GM23338 (cell line): ENCODE data around the gene CEACAM16. TPM values are rescaled to one million over a fixed set of nuclear protein-coding genes. Genes with fewer than 3 reads are reported as not detected.
"Not testable (repeated sequence)": the region's sequence is repeated elsewhere in the genome, so short reads cannot be mapped to it uniquely, and the experiment has no call there.

Source experiments
- ATAC-seq: fragments of 200-7000 bp; cut with Tn5 transposase; 3 replicates; pipeline ENCODE4 v1.9.1; 2020
- DNase-seq: peaks from one replicate; pipeline ENCODE4 v3.0.0-alpha.2; 2015; ENCODE audit warnings: low spot score
- H2AFZ ChIP-seq: fragments of 200-600 bp; sonication (generic); 2 replicates; pipeline ENCODE4 v1.8.0; 2016; ENCODE audit warnings: antibody characterized with exemption, mild to moderate bottlenecking, moderate library complexity
- H3F3A ChIP-seq: fragments of 200-600 bp; sonication (generic); replicated peaks from 2 replicates; pipeline ENCODE4 v1.8.0; 2017; ENCODE audit warnings: antibody characterized with exemption, mixed run types, low read depth
- H3K27ac ChIP-seq: fragments of 200-600 bp; sonication (generic); 2 replicates; pipeline ENCODE4 v1.6.1; 2016; ENCODE audit warnings: low read depth
- H3K27me3 ChIP-seq: fragments of 200-600 bp; sonication (generic); 2 replicates; pipeline ENCODE4 v1.8.0; 2016; ENCODE audit warnings: mild to moderate bottlenecking, mixed run types, moderate library complexity; ENCODE audit not compliant: insufficient read depth
- H3K36me3 ChIP-seq: fragments of 200-600 bp; sonication (generic); 2 replicates; pipeline ENCODE4 v1.8.0; 2016; ENCODE audit warnings: mild to moderate bottlenecking; ENCODE audit not compliant: insufficient read depth
- H3K4me1 ChIP-seq: fragments of 200-600 bp; sonication (generic); 2 replicates; pipeline ENCODE4 v1.8.0; 2016; ENCODE audit warnings: mild to moderate bottlenecking, moderate library complexity; ENCODE audit not compliant: insufficient read depth
- H3K4me2 ChIP-seq: fragments of 200-600 bp; sonication (generic); 2 replicates; pipeline ENCODE4 v1.7.1; 2017; ENCODE audit warnings: mixed run types
- H3K4me3 ChIP-seq: fragments of 200-600 bp; sonication (generic); 2 replicates; pipeline ENCODE4 v1.6.1; 2016; ENCODE audit warnings: mixed run types
- H3K79me2 ChIP-seq: fragments of 200-600 bp; sonication (generic); replicated peaks from 2 replicates; pipeline ENCODE4 v1.8.0; 2017; ENCODE audit warnings: mild to moderate bottlenecking; ENCODE audit not compliant: insufficient read depth
- H3K9me2 ChIP-seq: fragments of 200-600 bp; sonication (generic); 2 replicates; pipeline ENCODE4 v1.8.0; 2017; ENCODE audit not compliant: insufficient read depth
- H4K20me1 ChIP-seq: fragments of 200-600 bp; sonication (generic); replicated peaks from 2 replicates; pipeline ENCODE4 v1.8.0; 2017; ENCODE audit warnings: mild to moderate bottlenecking; ENCODE audit not compliant: insufficient read depth
- H3K27ac Mint-ChIP-seq: 2 replicates; pipeline ENCODE4 v1.8.0; 2020; ENCODE audit warnings: inconsistent platforms, mild to moderate bottlenecking, moderate library complexity, mixed read lengths
- H3K27me3 Mint-ChIP-seq: 3 replicates; pipeline ENCODE4 v1.8.0; 2022; ENCODE audit warnings: low read depth, mild to moderate bottlenecking, moderate library complexity, mixed read lengths, inconsistent platforms; ENCODE audit not compliant: insufficient read depth, poor library complexity
- H3K36me3 Mint-ChIP-seq: 3 replicates; pipeline ENCODE4 v1.8.0; 2021; ENCODE audit warnings: low read depth, mild to moderate bottlenecking, inconsistent platforms, moderate library complexity, mixed read lengths
- H3K4me1 Mint-ChIP-seq: 3 replicates; pipeline ENCODE4 v1.8.0; 2020; ENCODE audit warnings: mild to moderate bottlenecking, inconsistent platforms, mixed read lengths
- H3K4me3 Mint-ChIP-seq: 3 replicates; pipeline ENCODE4 v1.8.0; 2021; ENCODE audit warnings: moderate library complexity, mild to moderate bottlenecking, inconsistent platforms, mixed read lengths
- H3K9me3 Mint-ChIP-seq: 3 replicates; pipeline ENCODE4 v1.8.0; 2020; ENCODE audit warnings: moderate library complexity, mild to moderate bottlenecking, inconsistent platforms, mixed read lengths
- CREB1 ChIP-seq: fragments of 250-450 bp; sonication (Bioruptor Pico); IDR thresholded peaks from 2 replicates; pipeline ENCODE4 v1.5.0; 2020; ENCODE audit warnings: low read depth, mild to moderate bottlenecking, moderate library complexity
- CTCF ChIP-seq, 2 experiments: fragments of 200-600 bp in 1 of 2; sonication (generic) in 1 of 2; conservative IDR thresholded peaks; 2 replicates each; pipeline versions ENCODE4 v1.5.1 to v1.6.1; 2016 to 2017; ENCODE audit warnings: antibody characterized with exemption in 2 of 2, low read depth in 2 of 2, mild to moderate bottlenecking in 2 of 2, moderate library complexity in 1 of 2
- EZH2phosphoT487 ChIP-seq: fragments of 200-600 bp; sonication (generic); IDR thresholded peaks from one replicate; pipeline ENCODE4 v1.8.1; 2018; ENCODE audit warnings: antibody characterized with exemption; ENCODE audit not compliant: unreplicated experiment
- JUNB ChIP-seq: IDR thresholded peaks from one replicate; pipeline ENCODE4 v1.6.1; 2016; ENCODE audit warnings: antibody characterized with exemption; ENCODE audit not compliant: unreplicated experiment
- REST ChIP-seq: IDR thresholded peaks from one replicate; pipeline ENCODE4 v1.6.1; 2018; ENCODE audit warnings: antibody characterized with exemption; ENCODE audit not compliant: unreplicated experiment
- ZNF114 ChIP-seq: fragments of 250-450 bp; sonication (Bioruptor Pico); IDR thresholded peaks from 2 replicates; pipeline ENCODE4 v1.5.0; 2020; ENCODE audit warnings: mild to moderate bottlenecking, moderate library complexity
- ZNF331 ChIP-seq: fragments of 250-450 bp; sonication (Bioruptor Pico); IDR thresholded peaks from 2 replicates; pipeline ENCODE4 v1.5.0; 2020; ENCODE audit warnings: low read depth, mild to moderate bottlenecking, moderate library complexity
- polyA plus RNA-seq: library from polyadenylated mRNA; unstranded; fragments of >200 nt; fragmentation: Nextera tagmentation; extraction: Ambion mirVana; gene quantifications from 2 replicates; pipeline ENCODE4 v1.2.1, GENCODE V29; 2016
- total RNA-seq: library from RNA; depleted of rRNA; stranded (reverse); fragments of >200 nt; shearing (Covaris generic); gene quantifications from 2 replicates; pipeline ENCODE4 v1.2.3, GENCODE V29; 2014

Gene CEACAM16
- total and polyA plus RNA-seq, 2 experiments from 2014 or later = not detected

- TF ChIP-seq REST (no peak), CTCF (conservative IDR thresholded peaks at IDR 0.05; ENCODE audit: low read depth in 2 of 2) (no peak), ZNF331 (CRISPR knock-in tag) (no peak), CREB1 (CRISPR knock-in tag) (no peak), JUNB (no peak), ZNF114 (CRISPR knock-in tag) (no peak), EZH2phosphoT487 (no peak)
Measured at GRCh38 chr19:44682807-44683206, 16.1 kb upstream of the CEACAM16 start (continued).

- Mint-ChIP-seq H3K36me3 (no peaks in the 10 kb centered on the region), H3K4me3 (no peak overlapping the region), H3K27me3 (peaks cover 9% of the 10 kb centered on the region), H3K9me3 (no peaks in the 10 kb centered on the region), H3K4me1 (peaks cover 4% of the 10 kb centered on the region; the same call in 2 of the 3 replicates), H3K27ac (no peak overlapping the region)
- H3F3A ChIP-seq = no peaks in the 10 kb centered on the region
- DNase-seq = no peak
- no peak overlapping the region for H2AFZ ChIP-seq
- H3K36me3 ChIP-seq = no peaks in the 10 kb centered on the region
- H3K4me2 ChIP-seq = no peak overlapping the region
- H4K20me1 ChIP-seq = no peaks in the 10 kb centered on the region
- no peaks in the 10 kb centered on the region for H3K27me3 ChIP-seq
- H3K4me1 ChIP-seq = no peaks in the 10 kb centered on the region
- H3K9me2 ChIP-seq = no peaks in the 10 kb centered on the region
- H3K27ac ChIP-seq = no peak overlapping the region
- 0 out of 4 replicates have a peak, but pooled peaks of 1 of the 2 experiments have one; percentile 20 for TF ChIP-seq CTCF (conservative IDR thresholded peaks at IDR 0.05; ENCODE audit: low read depth in 2 of 2)
- no peak for TF ChIP-seq REST
- H3K79me2 ChIP-seq = no peaks in the 10 kb centered on the region
- ATAC-seq = no peak
- H3K4me3 ChIP-seq = no peak overlapping the region
Measured at GRCh38 chr19:44683434-44684210, 15.3 kb upstream of the CEACAM16 start.

- H3K36me3 Mint-ChIP-seq, ATAC-seq, DNase-seq: not testable (repeated sequence)
Measured at GRCh38 chr19:44684396-44684795, 14.6 kb upstream of the CEACAM16 start.

More at GRCh38 chr19:44684396-44684795, 14.6 kb upstream of the CEACAM16 start:
- not testable (repeated sequence) for H3K27me3 ChIP-seq, H3K79me2 ChIP-seq, H4K20me1 ChIP-seq, H3K9me3 Mint-ChIP-seq, H3K4me1 Mint-ChIP-seq, H3K4me2 ChIP-seq, H3K4me3 ChIP-seq, H3K27me3 Mint-ChIP-seq, H2AFZ ChIP-seq, H3K27ac Mint-ChIP-seq, H3K9me2 ChIP-seq, H3K4me3 Mint-ChIP-seq, H3K4me1 ChIP-seq, H3F3A ChIP-seq, H3K27ac ChIP-seq, H3K36me3 ChIP-seq
